Measurements from ENCODE around the gene MEGF11.

Gene MEGF11

GRCh38 chr15:66017792-66018487 lies 235.6 kb downstream of the MEGF11 start:
- TF ChIP-seq GATA2 (IDR thresholded peaks at IDR 0.05; ENCODE audit: low read depth, low read length): no peak
- TF ChIP-seq GATA3 (IDR thresholded peaks at IDR 0.05; ENCODE audit: low read depth, low read length): no peak

GRCh38 chr15:66017000-66017399 lies 236.6 kb downstream of the MEGF11 start:
- TF ChIP-seq GATA3 (IDR thresholded peaks at IDR 0.05; ENCODE audit: low read depth, low read length) (no peak), GATA2 (IDR thresholded peaks at IDR 0.05; ENCODE audit: low read depth, low read length) (no peak)

- TF ChIP-seq GATA3 (IDR thresholded peaks at IDR 0.05; ENCODE audit: low read depth, low read length): no peak
- TF ChIP-seq GATA2 (IDR thresholded peaks at IDR 0.05; ENCODE audit: low read depth, low read length): no peak
These were observed 237.4 kb downstream of the MEGF11 start for GRCh38 chr15:66016199-66016598.

DNA sequence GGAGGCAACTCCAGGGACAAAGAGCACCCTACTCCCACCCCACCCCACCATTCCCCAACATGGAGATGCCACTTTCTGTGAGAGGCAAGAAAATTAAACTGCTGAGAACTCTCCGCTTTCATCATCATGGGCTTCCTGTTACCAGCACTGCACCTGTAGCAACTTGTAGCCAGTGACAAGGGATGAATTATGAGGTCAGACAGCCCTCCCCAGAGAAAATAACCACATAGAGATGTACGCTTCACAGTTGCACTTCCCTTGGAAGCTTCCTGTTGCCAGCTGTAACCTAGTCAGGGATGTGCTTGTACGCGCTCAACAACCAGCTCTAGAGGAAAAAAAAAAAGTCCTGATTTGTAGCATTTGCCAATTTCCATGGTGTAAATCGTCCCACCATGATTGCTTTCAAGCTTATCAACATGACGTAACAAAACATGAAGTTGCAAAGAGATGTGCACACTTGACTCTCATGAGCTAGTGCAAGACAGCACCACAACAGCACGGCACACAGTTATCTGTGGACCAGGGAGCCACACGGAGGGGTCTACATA lies 238.8 kb downstream of the MEGF11 start:
- TF ChIP-seq GATA3 (IDR thresholded peaks at IDR 0.05; ENCODE audit: low read depth, low read length) (no peak), GATA2 (IDR thresholded peaks at IDR 0.05; ENCODE audit: low read depth, low read length) (no peak)

- no peak for TF ChIP-seq GATA2 (IDR thresholded peaks at IDR 0.05; ENCODE audit: low read depth, low read length)
- no peak for TF ChIP-seq GATA3 (IDR thresholded peaks at IDR 0.05; ENCODE audit: low read depth, low read length)
These were observed 239.5 kb downstream of the MEGF11 start for GRCh38 chr15:66014022-66014421.

- TF ChIP-seq GATA3 (IDR thresholded peaks at IDR 0.05; ENCODE audit: low read depth, low read length): no peak
- no peak for TF ChIP-seq GATA2 (IDR thresholded peaks at IDR 0.05; ENCODE audit: low read depth, low read length)
These were observed 244.5 kb downstream of the MEGF11 start for GRCh38 chr15:66008940-66009562.

GRCh38 chr15:66007663-66008262 lies 245.8 kb downstream of the MEGF11 start:
- TF ChIP-seq GATA2 (IDR thresholded peaks at IDR 0.05; ENCODE audit: low read depth, low read length) (no peak), GATA3 (IDR thresholded peaks at IDR 0.05; ENCODE audit: low read depth, low read length) (no peak)

- no peak for TF ChIP-seq GATA2 (IDR thresholded peaks at IDR 0.05; ENCODE audit: low read depth, low read length)
- TF ChIP-seq GATA3 (IDR thresholded peaks at IDR 0.05; ENCODE audit: low read depth, low read length): no peak
These were observed 246.6 kb downstream of the MEGF11 start for GRCh38 chr15:66006986-66007385.

DNA sequence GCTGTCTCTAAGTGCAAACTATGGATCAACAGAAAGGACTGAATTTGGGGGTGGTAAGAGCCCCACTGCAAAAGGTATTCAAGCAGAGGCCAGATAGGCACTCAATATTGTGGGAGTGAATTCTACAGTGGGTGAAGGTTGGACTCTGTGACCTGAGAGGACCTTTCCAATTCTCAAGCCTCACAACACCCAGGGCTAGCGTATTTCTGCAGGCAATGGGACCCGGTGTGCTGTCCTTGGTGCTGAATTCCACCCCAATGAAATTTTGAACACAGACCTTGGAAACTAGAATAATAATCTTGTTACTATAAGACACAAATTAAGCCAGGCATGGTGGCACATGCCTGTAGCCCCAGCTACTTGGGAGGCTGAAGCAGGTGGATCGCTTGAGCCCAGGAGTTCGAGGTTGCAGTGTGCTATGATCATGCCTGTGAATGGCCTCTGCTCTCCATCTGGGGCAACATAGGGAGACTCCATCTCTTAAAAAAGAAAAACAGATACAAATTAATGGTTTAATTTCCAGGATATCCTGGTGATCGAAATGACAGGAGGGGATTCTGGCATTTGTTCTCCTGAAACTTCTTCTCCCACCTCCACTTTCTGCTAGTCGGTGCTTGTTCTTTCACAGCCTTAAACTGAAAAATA lies 248.8 kb downstream of the MEGF11 start:
- TF ChIP-seq GATA3 (IDR thresholded peaks at IDR 0.05; ENCODE audit: low read depth, low read length): no peak
- no peak for TF ChIP-seq GATA2 (IDR thresholded peaks at IDR 0.05; ENCODE audit: low read depth, low read length)

DNA sequence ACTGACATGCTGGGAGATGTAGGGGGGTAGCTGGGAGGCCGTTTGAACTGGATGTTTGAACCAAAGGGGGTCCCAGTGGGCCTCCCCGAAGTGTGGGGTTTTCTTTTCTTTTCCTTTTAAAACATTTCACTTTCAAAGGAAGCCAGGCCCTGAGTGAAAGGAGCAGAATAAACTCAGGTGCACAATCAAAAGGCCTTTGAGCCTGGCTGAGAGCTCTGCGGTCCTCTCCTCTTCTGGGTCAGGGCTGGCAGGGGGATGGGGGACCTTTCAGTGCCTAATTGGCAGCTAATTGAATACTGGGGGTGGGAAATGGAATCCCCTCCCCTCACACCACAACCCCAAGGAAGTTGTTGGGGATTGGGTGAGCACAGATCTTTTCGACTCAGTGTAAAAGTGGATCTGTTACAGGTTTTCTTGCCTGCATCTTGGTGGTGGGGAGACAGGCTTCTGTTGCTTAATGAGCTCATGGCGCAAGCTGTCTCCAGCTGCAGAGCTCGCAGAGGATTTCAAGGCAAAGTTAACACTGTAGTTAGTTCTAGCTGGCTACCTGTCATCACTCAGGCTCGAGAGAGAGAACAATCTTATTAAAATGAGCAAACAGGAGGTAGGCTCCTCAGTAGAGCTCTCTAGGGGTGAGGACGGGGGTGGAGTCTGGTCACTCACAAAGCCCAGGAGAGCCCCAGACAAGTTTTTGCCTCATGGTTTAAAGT lies 251.7 kb downstream of the MEGF11 start:
- TF ChIP-seq GATA2 (IDR thresholded peaks at IDR 0.05; ENCODE audit: low read depth, low read length) (no peak), GATA3 (IDR thresholded peaks at IDR 0.05; ENCODE audit: low read depth, low read length) (no peak)

DNA sequence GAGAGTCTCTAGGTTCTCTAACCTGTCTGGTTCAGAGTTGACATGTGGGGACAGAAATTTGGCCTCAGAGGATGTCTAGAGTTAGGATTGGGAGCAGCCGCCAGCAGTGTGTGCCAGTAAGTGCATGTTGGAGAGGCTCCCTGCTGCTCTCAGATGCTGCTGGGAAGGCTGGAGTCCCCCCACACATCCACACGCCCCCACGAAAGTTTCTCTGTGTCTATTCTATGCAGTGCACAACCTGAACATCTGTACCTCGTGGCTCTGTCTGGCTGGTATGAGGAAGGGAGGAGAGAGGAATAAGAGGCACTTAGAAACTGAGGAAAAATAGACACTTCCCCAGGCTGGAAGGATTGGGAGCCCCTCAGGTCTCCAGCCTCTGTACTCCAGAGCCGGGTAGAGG lies 252.5 kb downstream of the MEGF11 start:
- TF ChIP-seq GATA3 (IDR thresholded peaks at IDR 0.05; ENCODE audit: low read depth, low read length) (no peak), GATA2 (IDR thresholded peaks at IDR 0.05; ENCODE audit: low read depth, low read length) (no peak)

- TF ChIP-seq GATA3 (IDR thresholded peaks at IDR 0.05; ENCODE audit: low read depth, low read length) (no peak), GATA2 (IDR thresholded peaks at IDR 0.05; ENCODE audit: low read depth, low read length) (no peak)
These were observed 255.1 kb downstream of the MEGF11 start for GRCh38 chr15:65998486-65998885.

DNA sequence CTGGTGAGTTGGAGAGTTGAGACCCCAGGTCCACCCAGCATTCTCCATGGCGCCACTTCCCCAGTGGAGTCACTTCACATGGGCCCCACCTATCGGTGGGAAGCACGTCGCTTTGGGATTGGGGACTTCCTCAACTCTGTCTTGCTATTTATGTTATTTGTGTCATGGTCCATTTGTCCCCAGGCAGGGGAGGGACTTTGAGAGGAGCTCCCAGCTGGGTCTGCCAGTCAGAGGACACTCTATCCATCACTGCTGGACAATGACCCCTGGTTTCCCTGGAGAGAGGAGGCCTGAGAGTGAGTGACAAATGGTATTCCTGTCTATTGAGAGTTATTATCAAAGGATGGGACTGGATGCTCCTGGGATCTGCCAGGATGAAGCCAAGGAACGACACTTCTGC lies 256.6 kb downstream of the MEGF11 start:
- no peak for TF ChIP-seq GATA2 (IDR thresholded peaks at IDR 0.05; ENCODE audit: low read depth, low read length)
- TF ChIP-seq GATA3 (IDR thresholded peaks at IDR 0.05; ENCODE audit: low read depth, low read length): no peak

DNA sequence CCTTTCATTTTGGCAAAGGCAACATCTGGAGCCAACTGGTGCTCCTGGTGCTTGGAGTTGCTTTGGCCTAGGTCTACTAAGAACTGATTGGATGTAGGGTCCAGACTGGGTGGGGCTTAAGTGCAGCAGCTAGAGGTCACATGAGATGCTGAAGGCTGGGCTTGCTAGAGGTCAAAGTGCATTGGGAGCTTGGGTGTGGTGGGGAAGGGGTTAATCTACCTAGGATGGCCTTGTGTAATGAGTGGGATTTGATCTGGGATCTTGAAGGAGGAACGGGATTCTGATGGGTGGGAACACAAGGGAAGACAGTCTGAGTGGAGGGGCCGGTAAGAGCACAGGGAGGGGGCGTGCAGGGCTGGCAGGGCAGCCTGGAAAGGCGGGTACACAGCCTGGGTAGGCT lies 258.7 kb downstream of the MEGF11 start:
- no peak for TF ChIP-seq GATA2 (IDR thresholded peaks at IDR 0.05; ENCODE audit: low read depth, low read length)
